DLD1 (cell line): ENCODE data around the gene NACC2.

ENCODE experiments used
- in situ Hi-C: cut with HindIII; loops from 2 replicates; pipeline ENCODE4 v1.10.0; 2017; ENCODE audit warnings: low sequenced_read_pairs

The NACC2 gene

GRCh38 chr9:136002881-136003280, 92.2 kb downstream of the NACC2 start:
- in situ Hi-C loops = no loop called here

GRCh38 chr9:136002215-136002614, 92.9 kb downstream of the NACC2 start:
- in situ Hi-C loops = no loop called here

- in situ Hi-C loops = no loop called here
These were observed 93.9 kb downstream of the NACC2 start for GRCh38 chr9:136001231-136001630.

GRCh38 chr9:135998410-135999071, 96.5 kb downstream of the NACC2 start:
- in situ Hi-C loops = no loop called here

GRCh38 chr9:135998016-135998380, 97.1 kb downstream of the NACC2 start:
- in situ Hi-C loops = no loop called here

GRCh38 chr9:135997090-135998015, 97.7 kb downstream of the NACC2 start:
- in situ Hi-C loops = no loop called here

GRCh38 chr9:135995816-135996215, 99.3 kb downstream of the NACC2 start:
- in situ Hi-C loops = no loop called here

GRCh38 chr9:135994501-135995192, 100.4 kb downstream of the NACC2 start:
- in situ Hi-C loops = no loop called here

GRCh38 chr9:135993765-135994500, 101.2 kb downstream of the NACC2 start:
- in situ Hi-C loops = no loop called here

GRCh38 chr9:135993409-135993742, 101.7 kb downstream of the NACC2 start:
- in situ Hi-C loops = no loop called here

- in situ Hi-C loops = no loop called here
These were observed 102.3 kb downstream of the NACC2 start for GRCh38 chr9:135992486-135993408.

GRCh38 chr9:135991771-135992170, 103.3 kb downstream of the NACC2 start:
- in situ Hi-C loops = no loop called here

- in situ Hi-C loops = no loop called here
These were observed 104.3 kb downstream of the NACC2 start for GRCh38 chr9:135990468-135991429.

GRCh38 chr9:135989722-135990467, 105.2 kb downstream of the NACC2 start:
- in situ Hi-C loops = no loop called here

- in situ Hi-C loops = no loop called here
These were observed 105.9 kb downstream of the NACC2 start for GRCh38 chr9:135989157-135989556.

GRCh38 chr9:135988493-135988892, 106.6 kb downstream of the NACC2 start:
- in situ Hi-C loops = no loop called here

GRCh38 chr9:135987838-135988404, 107.2 kb downstream of the NACC2 start:
- in situ Hi-C loops = no loop called here

GRCh38 chr9:135986605-135987004, 108.5 kb downstream of the NACC2 start:
- in situ Hi-C loops = no loop called here
